Sigmoid colon (tissue), 3 donors: Measurements from ENCODE around the gene TRIP6.

Source experiments
- CTCF ChIP-seq, 4 experiments: fragments of 450-650 bp in 3 of 4; fragments of 200-600 bp in 1 of 4; IDR thresholded peaks; one replicate each; pipeline ENCODE4 v1.5.1; 2016 to 2019; ENCODE audit warnings: antibody characterized with exemption in 4 of 4, mild to moderate bottlenecking in 3 of 4, moderate library complexity in 2 of 4
- POLR2A ChIP-seq, 2 donors: fragments of 450-650 bp; IDR thresholded peaks; one replicate each; pipeline ENCODE4 v1.6.1; 2016; ENCODE audit warnings: antibody characterized with exemption in 2 of 2, mild to moderate bottlenecking in 2 of 2, moderate library complexity in 2 of 2

GRCh38 chr7:100824499-100825214 is 42.5 kb upstream of the TRIP6 start:
- TF ChIP-seq CTCF (IDR thresholded peaks at IDR 0.05) (no peak), POLR2A (IDR thresholded peaks at IDR 0.05) (no peak)
